Measurements from ENCODE around the gene PTPRN2. TPM values are rescaled to one million over a fixed set of nuclear protein-coding genes. Genes with fewer than 3 reads are reported as not detected.

PTPRN2 gene
- total RNA-seq, 1 experiment from 2014 or later = 1.1 TPM

DNA sequence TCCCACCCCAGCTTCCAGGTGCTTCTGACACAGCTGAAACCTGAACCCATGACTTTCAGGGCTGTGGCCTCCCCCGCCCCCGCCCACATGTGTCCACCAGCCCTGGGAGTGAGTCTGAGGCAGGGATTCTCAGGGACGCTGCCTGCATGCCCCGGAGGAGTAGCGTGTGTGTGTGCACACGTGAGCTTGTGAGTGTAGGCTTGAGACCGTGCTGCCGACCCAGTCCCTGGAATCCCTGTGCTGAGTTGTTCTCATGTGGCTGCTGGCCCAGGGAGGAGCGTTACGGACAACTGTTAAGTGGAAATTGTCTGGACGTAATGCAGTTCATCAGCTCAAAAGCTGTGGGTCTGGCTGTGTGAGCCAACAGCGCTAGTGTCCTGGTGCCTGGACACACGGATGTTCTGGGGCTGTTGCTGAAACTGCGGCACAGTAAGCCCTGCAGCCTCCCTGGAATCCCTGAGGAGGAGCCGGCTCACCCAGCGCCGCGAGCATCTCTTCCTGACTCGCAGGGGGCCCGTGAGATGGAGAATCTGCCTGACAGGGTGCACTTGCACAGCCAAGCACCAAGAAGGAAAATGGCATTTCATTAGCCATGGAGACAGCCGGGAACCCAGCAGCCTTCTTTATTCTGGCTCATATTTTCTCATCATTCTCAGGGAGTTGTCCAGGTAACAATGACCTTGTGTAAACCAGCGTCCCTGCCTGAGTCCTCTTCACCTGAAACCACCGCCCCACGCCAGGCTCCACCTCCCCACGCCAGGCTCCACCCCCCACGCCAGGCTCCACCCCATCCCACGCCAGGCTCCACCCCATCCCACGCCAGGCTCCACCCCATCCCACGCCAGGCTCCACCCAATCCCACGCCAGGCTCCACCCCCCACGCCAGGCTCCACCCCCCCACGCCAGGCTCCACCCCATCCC, 603.9 kb downstream of the PTPRN2 start:
- no peaks in the 10 kb centered on the region for H3K4me1 ChIP-seq (ENCODE audit: control insufficient read depth, insufficient read depth, low read length)
- ChIA-PET CTCF (no interaction called here), POLR2A (no interaction called here)
- no peak for DNase-seq (ENCODE audit: low read depth, low spot score)
- no peak overlapping the region for H3K4me3 ChIP-seq (ENCODE audit: low read depth in 2 of 2, low read length in 2 of 2)
- no peaks in the 10 kb centered on the region for H3K9me3 ChIP-seq (ENCODE audit: control insufficient read depth, insufficient read depth, low read depth, low read length)
- in situ Hi-C loops (cut with HindIII; ENCODE audit: low pct_unique_long_range_greater_than_20kb, low sequenced_read_pairs) = no loop called here
- ATAC-seq = peak; percentile 56
- TF ChIP-seq POLR2AphosphoS5 (IDR thresholded peaks at IDR 0.05; ENCODE audit: low read depth, low read length) (no peak), SIN3A (IDR thresholded peaks at IDR 0.05; ENCODE audit: borderline replicate concordance, insufficient read depth, low read depth, low read length) (no peak), TCF7L2 (IDR thresholded peaks at IDR 0.05; ENCODE audit: low read depth, low read length) (no peak)
- TF ChIP-seq, protein P1, sequence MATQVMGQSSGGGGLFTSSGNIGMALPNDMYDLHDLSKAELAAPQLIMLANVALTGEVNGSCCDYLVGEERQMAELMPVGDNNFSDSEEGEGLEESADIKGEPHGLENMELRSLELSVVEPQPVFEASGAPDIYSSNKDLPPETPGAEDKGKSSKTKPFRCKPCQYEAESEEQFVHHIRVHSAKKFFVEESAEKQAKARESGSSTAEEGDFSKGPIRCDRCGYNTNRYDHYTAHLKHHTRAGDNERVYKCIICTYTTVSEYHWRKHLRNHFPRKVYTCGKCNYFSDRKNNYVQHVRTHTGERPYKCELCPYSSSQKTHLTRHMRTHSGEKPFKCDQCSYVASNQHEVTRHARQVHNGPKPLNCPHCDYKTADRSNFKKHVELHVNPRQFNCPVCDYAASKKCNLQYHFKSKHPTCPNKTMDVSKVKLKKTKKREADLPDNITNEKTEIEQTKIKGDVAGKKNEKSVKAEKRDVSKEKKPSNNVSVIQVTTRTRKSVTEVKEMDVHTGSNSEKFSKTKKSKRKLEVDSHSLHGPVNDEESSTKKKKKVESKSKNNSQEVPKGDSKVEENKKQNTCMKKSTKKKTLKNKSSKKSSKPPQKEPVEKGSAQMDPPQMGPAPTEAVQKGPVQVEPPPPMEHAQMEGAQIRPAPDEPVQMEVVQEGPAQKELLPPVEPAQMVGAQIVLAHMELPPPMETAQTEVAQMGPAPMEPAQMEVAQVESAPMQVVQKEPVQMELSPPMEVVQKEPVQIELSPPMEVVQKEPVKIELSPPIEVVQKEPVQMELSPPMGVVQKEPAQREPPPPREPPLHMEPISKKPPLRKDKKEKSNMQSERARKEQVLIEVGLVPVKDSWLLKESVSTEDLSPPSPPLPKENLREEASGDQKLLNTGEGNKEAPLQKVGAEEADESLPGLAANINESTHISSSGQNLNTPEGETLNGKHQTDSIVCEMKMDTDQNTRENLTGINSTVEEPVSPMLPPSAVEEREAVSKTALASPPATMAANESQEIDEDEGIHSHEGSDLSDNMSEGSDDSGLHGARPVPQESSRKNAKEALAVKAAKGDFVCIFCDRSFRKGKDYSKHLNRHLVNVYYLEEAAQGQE (IDR thresholded peaks at IDR 0.05; ENCODE audit: insufficient read depth in 1 of 2, low read depth in 2 of 2, low read length in 1 of 2) = no peak
- TF ChIP-seq, protein P2, sequence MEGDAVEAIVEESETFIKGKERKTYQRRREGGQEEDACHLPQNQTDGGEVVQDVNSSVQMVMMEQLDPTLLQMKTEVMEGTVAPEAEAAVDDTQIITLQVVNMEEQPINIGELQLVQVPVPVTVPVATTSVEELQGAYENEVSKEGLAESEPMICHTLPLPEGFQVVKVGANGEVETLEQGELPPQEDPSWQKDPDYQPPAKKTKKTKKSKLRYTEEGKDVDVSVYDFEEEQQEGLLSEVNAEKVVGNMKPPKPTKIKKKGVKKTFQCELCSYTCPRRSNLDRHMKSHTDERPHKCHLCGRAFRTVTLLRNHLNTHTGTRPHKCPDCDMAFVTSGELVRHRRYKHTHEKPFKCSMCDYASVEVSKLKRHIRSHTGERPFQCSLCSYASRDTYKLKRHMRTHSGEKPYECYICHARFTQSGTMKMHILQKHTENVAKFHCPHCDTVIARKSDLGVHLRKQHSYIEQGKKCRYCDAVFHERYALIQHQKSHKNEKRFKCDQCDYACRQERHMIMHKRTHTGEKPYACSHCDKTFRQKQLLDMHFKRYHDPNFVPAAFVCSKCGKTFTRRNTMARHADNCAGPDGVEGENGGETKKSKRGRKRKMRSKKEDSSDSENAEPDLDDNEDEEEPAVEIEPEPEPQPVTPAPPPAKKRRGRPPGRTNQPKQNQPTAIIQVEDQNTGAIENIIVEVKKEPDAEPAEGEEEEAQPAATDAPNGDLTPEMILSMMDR (IDR thresholded peaks at IDR 0.05) = no peak
- no peaks in the 10 kb centered on the region for H3K36me3 ChIP-seq (ENCODE audit: control insufficient read depth, insufficient read depth, low read length)
- peaks cover 2% of the 10 kb centered on the region; the same call in 1 of the 2 replicates for H3K27me3 ChIP-seq (ENCODE audit: control insufficient read depth, insufficient read depth, low read length)
- no peak overlapping the region for H3K27ac ChIP-seq (ENCODE audit: low read length)
- no TSS peak for BruUV-seq (replicated peaks)
- intact Hi-C loops (cut with micrococcal nuclease; ENCODE audit: unreplicated experiment) = no loop called here

DNA sequence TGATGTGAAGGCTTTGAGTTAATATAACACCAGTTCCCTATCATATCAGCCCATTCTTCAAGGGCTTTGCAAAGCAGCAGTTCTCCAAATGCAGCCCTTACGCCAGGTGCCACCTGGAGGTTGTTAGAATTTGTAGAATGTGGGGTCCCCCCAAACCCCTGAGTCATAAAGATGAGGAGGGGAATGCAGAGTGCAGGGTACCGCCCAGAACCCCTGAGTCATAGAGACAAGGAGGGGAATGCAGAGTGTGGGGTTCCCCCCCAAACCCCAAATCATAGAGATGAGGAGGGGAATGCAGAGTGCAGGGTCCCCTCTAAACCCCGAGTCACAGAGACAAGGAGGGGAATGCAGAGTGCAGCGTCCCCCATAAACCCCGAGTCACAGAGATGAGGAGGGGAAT, 605.8 kb downstream of the PTPRN2 start:
- Histone ChIP-seq H3K4me3 (ENCODE audit: low read depth in 2 of 2, low read length in 2 of 2) (no peak overlapping the region), H3K9me3 (ENCODE audit: control insufficient read depth, insufficient read depth, low read depth, low read length) (no peaks in the 10 kb centered on the region), H3K27ac (ENCODE audit: low read length) (no peak overlapping the region), H3K4me1 (ENCODE audit: control insufficient read depth, insufficient read depth, low read length) (no peaks in the 10 kb centered on the region), H3K36me3 (ENCODE audit: control insufficient read depth, insufficient read depth, low read length) (no peaks in the 10 kb centered on the region), H3K27me3 (ENCODE audit: control insufficient read depth, insufficient read depth, low read length) (no peaks in the 10 kb centered on the region)
- POLR2A ChIA-PET = interaction anchor here (0.6 kb wide), 1 partner anchor 18 kb away, joined by 3 read pairs; no protein-coding TSS in a partner anchor
- TF ChIP-seq SIN3A (IDR thresholded peaks at IDR 0.05; ENCODE audit: borderline replicate concordance, insufficient read depth, low read depth, low read length) (no peak), POLR2AphosphoS5 (IDR thresholded peaks at IDR 0.05; ENCODE audit: low read depth, low read length) (no peak), TCF7L2 (IDR thresholded peaks at IDR 0.05; ENCODE audit: low read depth, low read length) (no peak)
- TF ChIP-seq, protein P1 (IDR thresholded peaks at IDR 0.05; ENCODE audit: insufficient read depth in 1 of 2, low read depth in 2 of 2, low read length in 1 of 2) = no peak
- TF ChIP-seq, protein P2 (IDR thresholded peaks at IDR 0.05) = no peak
- in situ Hi-C loops (cut with HindIII; ENCODE audit: low pct_unique_long_range_greater_than_20kb, low sequenced_read_pairs) (no loop called here), intact Hi-C loops (cut with micrococcal nuclease; ENCODE audit: unreplicated experiment) (no loop called here)
- CTCF ChIA-PET = no interaction called here
- no peak for DNase-seq (ENCODE audit: low read depth, low spot score)
- no TSS peak for BruUV-seq (replicated peaks)
- ATAC-seq = no peak
